BE2C (cell line): ENCODE measurements around the gene IQGAP3.

ENCODE experiments used
- DNase-seq: peaks from one replicate; pipeline ENCODE4 v3.0.0-alpha.2; 2020
- H3K27me3 ChIP-seq: fragments of 250-450 bp; sonication (Bioruptor Pico); 2 replicates; pipeline ENCODE4 v1.5.1; 2020; ENCODE audit warnings: mild to moderate bottlenecking
- H3K36me3 ChIP-seq: fragments of 250-450 bp; sonication (Bioruptor Pico); 2 replicates; pipeline ENCODE4 v1.5.1; 2020; ENCODE audit warnings: mild to moderate bottlenecking
- H3K4me1 ChIP-seq: fragments of 250-450 bp; sonication (Bioruptor Pico); 2 replicates; pipeline ENCODE4 v1.5.1; 2020
- H3K4me3 ChIP-seq: 2 replicates; pipeline ENCODE4 v1.5.1; 2011; ENCODE audit warnings: low read depth, low read length
- H3K9me3 ChIP-seq: fragments of 250-450 bp; sonication (Bioruptor Pico); 2 replicates; pipeline ENCODE4 v1.5.1; 2020
- CTCF ChIP-seq: IDR thresholded peaks from 2 replicates; pipeline ENCODE4 v1.5.1; 2012; ENCODE audit warnings: mild to moderate bottlenecking, low read depth, low read length

The IQGAP3 gene

DNA sequence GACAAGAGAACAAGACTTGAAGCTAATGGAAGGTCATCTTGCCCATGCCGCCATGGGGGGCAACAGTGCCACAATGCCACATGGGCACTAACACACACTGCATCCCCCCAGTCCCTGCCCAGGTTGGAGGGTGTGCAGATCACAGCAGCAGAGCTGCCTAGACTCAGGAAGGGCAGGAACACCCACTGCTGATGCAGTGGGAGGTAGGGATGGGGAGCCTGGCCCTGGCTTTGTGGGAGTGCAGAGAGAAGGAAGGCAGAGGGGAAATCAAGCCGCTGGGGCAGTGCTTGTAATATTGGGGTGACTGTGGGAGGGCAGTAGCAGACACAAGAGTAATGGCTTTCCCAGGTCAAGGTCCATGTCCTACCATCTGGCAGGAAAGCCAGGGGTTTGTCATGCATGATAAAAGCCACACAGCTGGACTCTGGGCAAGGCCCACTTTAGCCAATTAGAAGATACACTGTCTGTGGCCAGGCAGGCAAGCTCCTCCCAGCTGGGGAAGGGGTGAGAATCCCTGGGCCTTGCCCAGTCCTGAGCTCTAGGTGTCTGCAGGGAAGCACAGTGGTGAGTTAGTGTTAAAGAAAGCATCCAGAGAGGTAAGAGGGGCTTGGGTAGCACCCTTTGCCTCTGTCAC is 46.4 kb downstream of the IQGAP3 start:
- no peak overlapping the region for H3K4me3 ChIP-seq
- peaks cover 16% of the 10 kb centered on the region for H3K36me3 ChIP-seq
- no peaks in the 10 kb centered on the region for H3K9me3 ChIP-seq
- no peak for TF ChIP-seq CTCF
- H3K4me1 ChIP-seq = peaks cover 6% of the 10 kb centered on the region
- H3K27me3 ChIP-seq = no peaks in the 10 kb centered on the region
- DNase-seq = no peak

DNA sequence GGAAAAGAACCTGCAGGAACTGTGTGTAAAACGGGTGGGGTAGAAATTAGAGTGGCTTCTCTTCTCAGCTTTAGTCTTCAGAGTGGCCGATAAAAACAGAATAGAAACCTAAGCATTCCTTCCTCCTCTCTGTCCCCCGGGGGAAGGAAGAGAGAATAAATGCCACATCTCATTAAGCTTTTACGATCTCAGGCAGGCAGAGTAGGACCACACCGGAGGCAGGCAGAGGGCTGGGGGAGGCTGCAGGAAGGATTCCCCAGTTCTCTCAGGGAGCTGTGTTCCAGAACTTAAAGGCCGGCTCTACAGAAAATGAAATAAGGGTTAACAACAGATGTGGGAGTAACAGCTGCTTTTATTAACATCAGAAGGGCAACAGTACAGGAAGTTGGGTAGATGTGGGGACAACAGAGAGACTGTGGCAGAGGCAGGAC is 47.3 kb downstream of the IQGAP3 start:
- TF ChIP-seq CTCF = no peak
- H3K4me3 ChIP-seq = no peak overlapping the region
- H3K36me3 ChIP-seq = peaks cover 13% of the 10 kb centered on the region
- no peak for DNase-seq
- no peaks in the 10 kb centered on the region for H3K9me3 ChIP-seq
- peaks cover 6% of the 10 kb centered on the region for H3K4me1 ChIP-seq
- no peaks in the 10 kb centered on the region for H3K27me3 ChIP-seq

- peaks cover 6% of the 10 kb centered on the region for H3K4me1 ChIP-seq
- no peaks in the 10 kb centered on the region for H3K27me3 ChIP-seq
- DNase-seq = no peak
- TF ChIP-seq CTCF = no peak
- no peak overlapping the region for H3K4me3 ChIP-seq
- no peaks in the 10 kb centered on the region for H3K9me3 ChIP-seq
- H3K36me3 ChIP-seq = peaks cover 13% of the 10 kb centered on the region
Observed at GRCh38 chr1:156524481-156524869, 47.9 kb downstream of the IQGAP3 start.

- DNase-seq = no peak
- Histone ChIP-seq H3K4me3 (no peak overlapping the region), H3K27me3 (no peaks in the 10 kb centered on the region), H3K9me3 (no peaks in the 10 kb centered on the region), H3K36me3 (peaks cover 12% of the 10 kb centered on the region), H3K4me1 (peaks cover 6% of the 10 kb centered on the region)
- TF ChIP-seq CTCF = no peak
Observed at GRCh38 chr1:156523801-156524480, 48.4 kb downstream of the IQGAP3 start.

GRCh38 chr1:156522443-156522970 is 49.9 kb downstream of the IQGAP3 start:
- no peak for DNase-seq
- H3K9me3 ChIP-seq = no peaks in the 10 kb centered on the region
- no peak for TF ChIP-seq CTCF

DNA sequence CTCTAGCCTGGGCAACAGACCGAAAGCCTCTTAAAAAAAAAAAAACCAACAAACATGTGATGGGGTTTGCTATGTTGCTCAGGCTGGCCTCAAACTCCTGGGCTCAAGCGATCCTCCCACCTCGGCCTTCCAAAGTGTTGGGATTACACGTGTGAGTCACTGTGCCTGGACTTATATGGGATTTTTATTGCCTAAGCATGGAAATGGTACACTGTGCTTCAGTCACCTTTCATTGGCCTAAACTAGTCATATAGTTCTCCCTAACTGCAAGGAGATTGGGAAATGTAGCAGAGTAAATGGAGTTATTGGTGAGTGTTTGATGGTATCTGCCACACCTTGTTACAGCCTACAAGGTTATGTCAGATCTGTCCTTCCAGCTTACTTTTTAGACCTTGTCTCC is 54.6 kb downstream of the IQGAP3 start:
- no peaks in the 10 kb centered on the region for H3K9me3 ChIP-seq
- no peak overlapping the region for H3K4me3 ChIP-seq
- no peaks in the 10 kb centered on the region for H3K4me1 ChIP-seq
- H3K36me3 ChIP-seq = no peaks in the 10 kb centered on the region
- no peak for TF ChIP-seq CTCF
- no peak for DNase-seq
- no peaks in the 10 kb centered on the region for H3K27me3 ChIP-seq

More at GRCh38 chr1:156522443-156522970, 49.9 kb downstream of the IQGAP3 start:
- H3K4me3 ChIP-seq = no peak overlapping the region
- H3K36me3 ChIP-seq = peaks cover 7% of the 10 kb centered on the region
- H3K4me1 ChIP-seq = peaks cover 6% of the 10 kb centered on the region
- no peaks in the 10 kb centered on the region for H3K27me3 ChIP-seq
